Stimulated activated CD4-positive, alpha-beta T cell treated with anti-CD3 and anti-CD28 coated beads, Interleukin-2, amount 100 ng/mL, for 4 hours (primary cell): ENCODE data around the gene PIP4K2A.
"Not testable (repeated sequence)": the region's sequence is repeated elsewhere in the genome, so short reads cannot be mapped to it uniquely, and the experiment has no call there.

Source experiments
- DNase-seq: peaks from one replicate; pipeline ENCODE4 v3.0.0-alpha.2; 2020; ENCODE audit warnings: low read depth

Gene PIP4K2A

DNA sequence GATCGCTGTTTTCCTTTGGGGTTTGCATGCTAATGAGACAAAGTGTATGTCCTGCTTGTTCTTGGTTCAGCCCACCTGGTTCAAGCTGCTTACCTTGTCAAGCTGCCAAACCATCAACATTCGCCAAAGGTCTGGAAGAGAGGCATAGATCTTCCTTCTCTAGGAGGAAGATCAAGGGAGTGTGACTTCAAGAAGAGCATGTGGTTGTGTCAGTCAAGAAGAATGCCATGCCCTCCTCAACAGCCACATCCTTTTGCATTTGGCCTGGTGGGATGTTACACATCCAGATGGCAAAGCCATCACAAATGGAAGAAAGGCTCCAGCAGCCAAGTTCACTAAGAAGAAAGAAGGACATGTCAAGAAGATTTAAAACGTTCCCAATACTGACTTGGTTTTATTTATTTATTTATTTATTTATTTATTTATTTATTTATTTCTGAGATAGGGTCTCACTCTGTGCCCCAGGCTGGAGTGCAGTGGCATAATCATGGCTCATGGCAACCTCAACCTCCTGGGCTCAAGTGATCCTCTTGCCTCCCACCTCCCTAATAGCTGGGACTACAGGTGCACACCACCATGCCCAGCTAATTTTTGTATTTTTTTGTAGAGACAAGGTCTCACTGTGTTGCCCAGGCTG is 5.1 kb upstream of the PIP4K2A start:
- DNase-seq: no peak

DNA sequence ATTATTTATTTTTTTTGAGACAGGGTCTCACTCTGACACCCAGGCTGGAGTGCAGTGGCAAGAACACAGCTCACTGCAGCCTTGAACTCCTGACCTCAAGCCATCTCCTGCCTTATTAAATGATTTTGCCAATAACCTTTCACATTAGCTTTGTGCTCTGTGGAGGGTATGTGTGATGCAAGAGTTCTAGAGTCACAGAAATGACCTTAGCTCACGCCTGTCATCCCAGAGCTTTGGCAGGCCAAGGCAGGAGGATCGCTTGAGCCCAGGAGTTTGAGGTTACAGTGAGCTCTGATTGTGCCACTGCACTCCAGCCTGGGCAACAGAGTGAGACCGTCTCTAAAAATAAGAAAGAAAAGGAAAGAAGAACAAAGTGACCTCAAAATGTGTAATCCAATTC is 4.3 kb upstream of the PIP4K2A start:
- DNase-seq: not testable (repeated sequence)

DNA sequence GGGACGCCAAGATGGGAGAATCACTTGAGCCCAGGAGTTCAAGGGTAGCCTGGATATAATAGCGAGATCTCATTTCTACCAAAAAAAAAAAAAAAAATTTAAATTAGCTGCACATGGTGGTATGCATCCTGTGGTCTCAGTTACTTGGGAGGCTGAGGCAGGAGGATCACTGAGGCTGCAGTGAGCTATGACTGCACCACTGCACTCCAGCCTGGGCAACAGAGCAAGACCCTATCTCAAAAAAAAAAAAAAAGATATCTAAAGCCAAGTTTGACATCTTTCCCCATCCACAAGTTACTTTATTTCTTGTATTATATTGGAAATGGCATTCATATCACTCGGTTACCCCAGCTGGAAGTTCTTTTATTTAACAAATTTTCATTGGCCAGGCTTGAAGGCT is 3.4 kb upstream of the PIP4K2A start:
- no peak for DNase-seq

DNA sequence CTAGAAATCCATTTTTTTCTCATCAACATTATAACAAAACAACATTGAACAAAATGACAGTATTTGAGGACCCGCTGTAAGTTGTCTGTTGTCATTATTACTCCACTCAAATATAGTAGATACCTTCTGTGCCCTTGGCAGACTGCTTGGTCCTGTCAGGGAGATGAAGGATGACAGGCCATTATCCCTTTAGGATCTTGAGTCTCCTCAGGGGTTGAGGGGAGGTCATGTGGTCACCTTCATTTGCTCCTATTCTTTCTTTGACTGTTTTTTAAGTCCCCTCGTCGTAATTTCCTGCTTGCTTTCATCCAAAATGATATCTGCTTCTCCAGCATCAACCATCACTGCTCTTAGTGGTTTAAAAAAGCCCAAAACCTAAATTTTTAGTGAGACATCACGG is 2.6 kb upstream of the PIP4K2A start:
- no peak for DNase-seq

DNA sequence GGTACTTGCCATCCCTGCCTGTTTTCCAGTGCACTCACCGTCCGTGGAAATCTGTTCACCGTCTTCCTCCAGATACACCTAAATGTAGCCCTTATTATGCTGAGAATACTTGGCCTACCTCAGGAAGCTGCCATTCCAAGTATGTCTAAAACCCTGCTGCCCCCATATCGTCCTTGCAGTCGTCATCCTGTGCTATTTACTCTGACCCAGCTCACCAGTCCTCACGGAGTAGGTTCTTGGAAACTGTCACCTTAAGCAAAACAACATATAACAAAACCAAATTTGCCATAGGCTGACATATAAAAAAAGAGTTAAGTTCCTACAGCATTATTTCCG is 880 bp upstream of the PIP4K2A start:
- no peak for DNase-seq

DNA sequence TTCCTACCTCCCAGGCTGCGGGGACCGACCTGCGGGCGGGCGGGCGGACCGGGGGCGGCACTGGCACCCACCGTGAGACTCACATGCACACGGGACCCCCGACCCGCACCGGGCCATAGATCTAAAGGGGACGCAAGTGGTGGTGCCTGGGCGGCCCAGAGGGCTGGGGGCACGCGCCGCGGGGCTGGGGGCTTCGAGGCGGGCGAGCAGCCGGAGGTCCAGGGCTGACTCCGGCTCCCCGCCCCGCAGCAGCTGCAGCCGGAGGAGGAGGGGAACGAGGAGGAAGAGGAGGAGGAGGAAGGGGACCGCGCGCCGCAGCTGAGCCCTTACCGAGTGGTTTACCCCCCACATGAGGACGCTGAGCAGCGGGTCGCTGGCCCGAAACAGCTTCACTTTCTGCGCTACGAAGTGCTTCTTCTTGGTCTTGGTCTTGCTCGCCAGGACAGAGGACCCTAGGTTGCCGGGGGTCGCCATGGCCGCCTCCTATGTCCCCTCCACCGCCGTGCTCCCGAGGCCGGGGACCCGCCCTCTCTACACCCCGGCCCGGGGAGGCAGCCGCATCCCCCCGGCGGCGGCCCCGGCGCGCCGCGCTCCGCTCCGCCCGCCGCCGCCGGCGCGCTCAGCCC is 412 bp downstream of the PIP4K2A start:
- DNase-seq: peak; percentile 17

DNA sequence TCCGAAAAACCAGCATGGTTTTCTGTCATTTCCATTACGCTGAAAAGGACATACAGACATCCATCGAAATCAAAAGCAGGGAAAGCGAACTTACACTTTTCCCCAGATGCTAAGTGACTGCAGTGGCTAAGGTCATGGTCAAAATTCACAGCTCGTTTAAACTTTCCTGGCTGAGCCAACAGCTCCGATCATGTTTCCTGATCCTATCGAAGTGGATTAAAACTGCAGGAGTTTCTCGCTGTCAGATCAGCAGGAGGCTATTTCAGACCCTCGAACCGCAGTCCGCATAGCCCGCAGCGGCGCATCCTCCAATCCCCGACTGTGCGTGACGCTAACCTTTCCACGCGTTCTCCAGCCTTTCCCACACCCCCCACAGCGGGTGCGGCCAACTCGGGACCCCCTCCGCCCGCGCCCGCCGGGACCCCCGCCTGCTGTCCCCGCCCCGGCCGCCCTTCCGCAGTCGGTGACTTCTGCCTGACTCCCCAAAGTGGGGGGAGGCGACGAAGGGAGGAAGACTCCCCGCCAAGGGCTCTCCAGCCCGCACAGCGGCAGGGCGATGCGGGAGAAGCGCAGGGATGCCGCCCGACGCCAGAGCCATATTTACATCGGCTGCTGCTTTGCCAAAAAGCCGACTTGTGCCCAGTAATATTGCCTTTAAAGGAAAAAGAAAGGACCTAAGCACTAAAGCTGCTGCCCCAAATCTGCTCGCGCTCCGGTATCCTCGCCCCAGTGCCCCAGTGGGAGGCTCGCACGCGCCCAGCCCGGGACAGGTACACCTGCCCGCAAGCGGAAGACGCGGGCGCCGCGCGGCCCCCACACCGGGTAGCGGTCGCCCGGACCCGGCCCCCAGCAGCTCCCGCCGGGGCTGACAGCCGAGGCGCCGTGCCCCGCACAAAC is 1.2 kb downstream of the PIP4K2A start:
- peak; percentile 16 for DNase-seq

DNA sequence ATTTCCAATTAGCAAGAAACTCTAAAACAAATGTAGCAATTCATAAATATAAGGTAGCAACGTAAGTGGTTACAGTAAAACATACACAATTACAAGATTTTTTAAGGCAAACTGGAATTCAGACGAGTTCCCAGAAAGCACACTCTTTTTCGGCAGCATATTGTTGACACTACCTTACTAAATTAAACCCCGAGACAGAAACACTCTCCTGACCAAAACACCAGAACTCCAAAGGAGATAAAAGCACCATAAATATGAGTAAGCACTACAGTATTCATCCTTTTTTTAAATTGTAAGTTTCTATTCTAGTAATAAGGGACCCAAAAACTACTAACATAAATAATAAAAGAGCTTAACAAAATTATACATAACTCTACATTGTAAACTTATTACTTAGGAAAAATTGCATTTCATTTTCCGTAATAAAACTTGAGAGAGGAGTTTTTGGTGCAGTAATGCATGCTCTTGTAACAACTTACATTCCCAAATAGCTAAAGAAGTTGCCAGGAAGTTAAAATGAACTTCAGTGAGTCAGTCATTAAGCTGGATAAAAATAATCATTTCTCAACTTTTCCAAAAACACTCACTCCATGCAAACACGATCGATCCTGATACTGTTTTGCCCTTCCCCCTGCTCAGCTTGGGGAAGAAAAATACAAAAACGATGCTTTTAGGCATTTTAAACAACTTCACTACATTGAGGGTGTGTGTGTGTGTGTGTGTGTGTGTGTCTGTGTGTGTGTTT is 2.0 kb downstream of the PIP4K2A start:
- DNase-seq: no peak

DNA sequence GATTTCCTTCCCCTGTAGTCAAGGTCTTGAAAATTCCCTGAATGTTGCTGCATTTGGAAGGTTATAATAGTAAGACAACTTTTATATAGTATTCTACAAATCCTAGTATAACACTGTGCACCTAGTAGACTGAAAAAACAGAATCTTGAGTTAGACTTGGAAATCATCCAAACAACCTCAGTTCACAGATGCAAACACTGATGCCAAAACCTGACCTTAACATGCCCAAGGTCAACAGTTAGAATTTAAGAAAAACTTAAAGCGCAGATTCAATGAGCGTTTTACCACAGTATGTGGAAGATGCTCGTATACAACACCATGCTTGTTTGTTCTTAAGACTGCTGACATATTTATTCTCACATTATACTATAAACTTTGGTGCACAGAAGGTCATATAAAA is 3.0 kb downstream of the PIP4K2A start:
- no peak for DNase-seq

DNA sequence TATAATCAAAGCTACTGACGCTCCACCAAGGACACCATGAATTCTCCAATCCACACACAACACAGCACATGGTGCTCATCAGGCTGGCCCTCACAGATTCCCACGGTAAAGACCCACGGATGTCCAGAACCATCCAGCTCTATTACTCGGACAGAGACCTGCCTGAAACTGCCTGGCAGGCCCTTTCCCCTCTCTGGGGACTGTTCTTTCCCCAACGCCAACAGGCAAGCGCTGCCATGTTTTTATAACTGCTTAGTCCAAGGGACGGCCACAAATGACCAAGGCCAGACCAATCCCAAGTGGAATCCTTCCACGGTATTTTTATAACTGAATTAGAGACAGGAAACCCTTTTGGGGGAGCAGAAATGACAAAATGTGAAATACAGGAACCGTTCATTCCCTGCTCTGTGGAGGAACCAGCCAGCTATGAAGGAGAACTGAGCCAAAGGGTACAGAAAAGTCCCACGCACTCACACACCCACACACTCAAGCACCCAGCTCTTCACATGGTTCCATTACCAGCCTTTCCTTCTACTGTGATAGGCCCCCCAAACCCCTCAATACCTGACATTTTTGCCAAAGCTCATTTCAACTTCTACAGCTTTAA is 4.1 kb downstream of the PIP4K2A start:
- DNase-seq: peak; percentile 36

DNA sequence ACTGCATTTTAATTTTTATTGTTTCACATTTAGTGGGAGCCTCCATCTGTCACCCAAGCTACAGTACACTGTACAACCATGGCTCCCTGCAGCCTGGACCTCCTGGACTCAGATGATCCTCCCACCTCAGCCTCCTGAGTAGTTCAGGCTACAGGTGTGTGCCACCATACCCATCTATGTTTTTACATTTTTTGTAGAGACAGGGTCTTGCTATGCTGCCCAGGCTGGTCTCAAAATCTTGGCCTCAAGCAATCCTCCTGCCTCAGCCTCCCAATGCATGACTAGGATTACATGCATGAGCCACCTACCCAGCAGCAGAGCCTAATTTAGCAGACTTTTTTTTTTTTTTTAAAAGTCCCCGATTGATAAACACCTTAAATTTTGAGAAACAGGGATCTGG is 5.6 kb downstream of the PIP4K2A start:
- no peak for DNase-seq

DNA sequence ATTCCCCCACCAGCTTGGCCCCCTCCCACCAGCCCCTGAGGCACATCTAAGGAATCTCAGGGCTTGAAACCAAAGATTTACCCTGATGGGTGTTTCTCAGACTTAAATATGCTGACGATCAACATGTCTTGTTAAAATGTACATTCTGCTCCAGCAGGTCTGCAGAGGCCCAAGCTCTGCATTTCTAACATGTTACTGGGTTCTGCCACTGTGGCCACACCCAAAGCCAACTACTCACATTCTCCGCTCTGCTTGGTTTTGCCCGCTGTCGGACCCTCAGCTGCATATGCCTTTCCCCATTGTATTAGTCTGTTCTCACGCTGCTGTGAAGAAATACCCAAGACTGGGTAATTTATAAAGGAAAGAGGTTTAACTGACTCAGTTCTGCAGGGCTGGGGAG is 8.9 kb downstream of the PIP4K2A start:
- no peak for DNase-seq

DNA sequence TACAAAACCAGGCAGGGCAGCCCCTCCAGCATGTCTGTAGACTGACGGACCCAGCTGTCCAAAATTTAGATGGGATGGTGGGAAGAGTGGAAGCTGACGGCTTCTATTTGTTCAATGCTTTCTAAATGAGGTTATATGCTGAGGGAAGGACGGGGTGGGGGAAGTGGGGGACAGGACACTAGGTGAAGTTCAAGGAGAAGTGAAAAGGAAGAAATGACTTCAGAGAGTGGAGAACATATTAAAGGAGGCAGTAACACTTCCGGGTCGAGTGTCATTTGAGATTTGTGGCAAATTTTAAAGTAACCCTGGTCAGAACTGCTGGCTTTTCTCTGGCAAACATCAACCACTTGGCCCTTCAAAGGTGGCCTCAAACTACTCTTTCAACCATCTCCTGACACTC is 9.4 kb downstream of the PIP4K2A start:
- no peak for DNase-seq

DNA sequence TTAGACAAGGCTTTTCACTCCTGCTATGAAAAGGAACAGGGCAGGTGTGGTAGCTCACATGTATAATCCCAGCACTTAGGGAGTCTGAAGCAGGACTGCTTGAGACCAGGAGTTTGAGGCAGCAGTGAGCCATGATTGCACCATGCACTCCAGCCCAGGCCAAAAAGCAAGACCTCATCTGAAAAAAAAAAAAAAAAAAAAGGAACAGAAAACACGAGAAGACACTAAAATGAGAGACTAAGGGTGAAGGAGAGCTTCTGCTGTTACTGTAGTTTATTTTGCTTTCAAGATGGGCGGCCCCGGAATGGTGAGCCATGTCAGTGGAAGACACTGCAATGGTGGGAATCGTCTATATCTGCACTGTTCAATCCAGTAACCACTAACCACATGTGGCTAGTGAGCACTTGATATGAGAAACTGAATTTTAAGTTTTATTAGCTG is 9.9 kb downstream of the PIP4K2A start:
- DNase-seq: no peak

DNA sequence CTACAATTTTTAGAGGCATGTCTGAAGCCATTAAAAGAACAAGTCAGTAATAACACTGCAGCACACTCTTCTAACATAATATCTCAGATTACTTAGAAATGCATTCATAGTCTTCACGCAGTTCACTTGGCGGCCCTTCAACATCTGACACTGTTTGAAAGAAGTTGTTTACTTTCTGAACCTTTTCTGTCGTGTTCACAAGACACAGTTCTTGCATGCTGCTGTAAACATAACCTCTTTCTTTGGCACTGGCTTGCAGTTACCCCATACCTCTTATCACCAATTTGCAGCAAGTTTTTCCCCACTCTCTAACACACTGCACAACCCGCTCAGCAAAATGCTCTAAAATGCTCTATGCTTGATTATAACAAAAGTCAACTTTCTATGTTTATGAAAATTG is 12.0 kb downstream of the PIP4K2A start:
- no peak for DNase-seq

DNA sequence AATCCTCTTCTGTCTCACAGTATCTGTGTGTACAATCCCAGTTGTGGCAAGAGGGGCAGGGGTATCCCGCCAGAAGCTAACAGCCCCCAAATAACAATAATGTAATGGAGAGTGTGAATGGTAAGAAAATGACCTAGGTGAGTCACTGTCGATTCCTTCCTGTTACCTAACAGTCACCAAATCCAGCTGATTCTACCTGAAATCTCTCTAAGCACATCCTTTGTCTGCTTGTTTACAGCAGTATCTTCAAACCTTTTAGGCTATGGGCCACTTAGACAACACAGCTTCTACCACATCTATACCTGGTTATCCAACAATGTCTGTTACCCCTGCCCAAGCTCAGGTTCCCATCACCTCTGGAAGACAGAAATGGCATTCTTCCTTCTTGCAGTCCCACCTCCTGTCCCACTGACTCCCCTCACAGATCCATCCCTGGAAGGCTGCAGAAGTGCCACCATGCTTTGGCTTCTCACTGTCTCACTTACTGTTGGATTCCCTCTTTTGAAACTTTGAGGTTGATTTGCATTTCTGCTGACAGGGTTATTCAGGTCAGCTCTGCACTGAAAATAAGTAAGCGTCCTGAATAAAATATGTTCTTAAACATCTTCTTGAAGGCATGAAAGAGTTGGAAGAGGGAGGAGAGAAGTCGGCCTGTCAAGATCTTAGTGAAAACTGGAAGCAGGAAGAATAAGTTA is 13.1 kb downstream of the PIP4K2A start:
- no peak for DNase-seq

DNA sequence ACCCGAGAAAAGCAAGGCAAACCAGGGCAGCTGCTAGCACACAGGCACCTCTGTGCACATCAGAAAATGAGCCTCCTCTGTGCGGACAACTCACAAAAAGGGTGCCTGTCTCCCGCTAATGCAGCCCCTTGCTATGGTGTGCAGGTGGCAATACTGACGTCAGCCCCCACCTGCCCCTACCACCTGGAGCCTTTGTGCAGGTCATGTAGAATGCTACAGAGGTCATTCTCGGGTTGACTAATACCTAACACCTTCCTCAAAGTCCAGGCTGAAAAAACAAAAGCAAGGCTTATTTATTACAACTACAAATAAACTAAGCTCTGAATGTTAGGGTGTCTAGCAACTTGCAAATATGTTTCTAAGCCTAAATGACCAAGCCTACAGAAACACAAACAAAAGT is 13.9 kb downstream of the PIP4K2A start:
- no peak for DNase-seq

DNA sequence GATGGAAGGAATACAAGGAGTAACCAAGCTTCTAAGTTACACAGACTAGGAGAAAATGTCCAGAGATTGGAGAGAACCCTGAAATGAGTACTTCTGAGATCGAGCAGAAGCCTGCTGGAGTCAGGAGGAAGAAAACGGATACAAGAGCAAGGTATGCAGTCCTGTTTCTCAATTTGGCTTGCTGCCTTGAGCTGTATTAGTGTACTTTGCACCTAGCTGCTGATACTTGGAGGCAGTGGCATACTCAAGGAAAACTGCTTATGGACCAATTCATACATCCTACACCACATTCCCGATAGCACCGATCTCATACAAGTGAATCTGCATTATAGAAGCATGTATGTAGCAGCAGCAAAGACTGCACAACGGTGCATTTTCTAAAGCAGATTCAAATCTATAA is 14.4 kb downstream of the PIP4K2A start:
- no peak for DNase-seq

DNA sequence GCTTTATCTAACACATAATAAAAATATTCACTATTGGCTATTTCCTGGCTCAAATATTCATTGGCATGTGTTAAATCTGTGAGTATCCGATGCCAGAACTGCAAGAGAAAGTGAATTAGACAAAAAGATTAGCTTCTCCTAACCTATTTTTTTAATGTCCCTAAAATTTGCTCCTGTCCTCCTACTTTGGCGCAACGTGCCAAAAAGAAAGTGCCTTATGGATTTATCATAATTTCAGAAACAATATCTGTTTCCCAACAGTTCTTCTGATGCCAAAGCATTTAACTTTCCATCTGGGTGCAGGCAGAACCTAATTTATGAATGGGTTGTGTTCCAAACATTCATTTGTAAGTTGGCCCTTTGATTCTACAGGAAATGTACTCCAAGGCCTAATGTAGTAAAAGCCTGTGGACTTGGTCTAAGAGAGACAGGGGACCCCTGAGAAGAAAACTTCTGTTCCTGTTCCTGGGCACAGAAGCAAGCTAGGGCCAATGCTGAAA is 15.4 kb downstream of the PIP4K2A start:
- no peak for DNase-seq

DNA sequence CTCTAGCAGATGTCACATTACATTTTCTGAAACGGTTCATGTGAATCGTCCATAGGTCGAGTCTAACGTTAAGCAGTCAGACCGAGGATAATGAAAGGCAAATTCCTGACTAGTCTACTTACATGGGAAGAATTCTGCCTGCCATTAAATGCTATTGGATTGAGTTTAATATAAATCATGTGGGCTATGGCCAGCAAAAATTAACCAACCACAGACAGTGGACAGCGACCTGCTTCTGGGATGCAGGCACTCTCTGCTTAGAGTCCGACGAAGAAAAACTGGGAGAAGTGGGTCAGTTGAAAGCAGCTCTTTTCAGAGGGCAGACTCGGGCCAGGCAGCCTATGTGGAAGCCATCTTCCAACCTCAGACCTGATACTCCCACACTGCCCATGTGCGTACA is 16.6 kb downstream of the PIP4K2A start:
- no peak for DNase-seq

DNA sequence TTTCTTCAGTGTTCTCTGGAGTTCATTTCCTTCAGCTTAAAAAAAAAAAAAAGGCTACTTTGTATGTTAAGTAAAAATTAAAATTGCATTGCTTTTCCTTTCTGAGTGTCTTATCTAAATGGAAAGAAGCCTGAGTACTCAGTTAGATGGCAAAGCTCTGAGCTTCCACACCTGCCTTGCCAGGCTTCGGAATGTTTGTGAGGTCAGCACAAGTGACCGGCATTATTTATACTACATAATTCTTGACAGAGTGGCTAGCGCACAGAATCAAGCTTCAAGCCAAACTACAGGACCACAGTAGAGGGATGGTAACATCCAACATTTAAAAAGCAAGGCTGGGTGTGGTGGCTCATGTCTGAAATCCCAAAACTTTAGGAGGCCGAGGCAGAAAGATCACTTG is 17.3 kb downstream of the PIP4K2A start:
- no peak for DNase-seq
